Raji (cell line): ENCODE data around the gene AQP6.

Experiments
- POLR2A ChIP-seq: IDR thresholded peaks from 2 replicates; pipeline ENCODE4 v1.6.1; 2011; ENCODE audit warnings: low read depth, low read length, control low read depth; ENCODE audit not compliant: insufficient read depth

Gene AQP6

DNA sequence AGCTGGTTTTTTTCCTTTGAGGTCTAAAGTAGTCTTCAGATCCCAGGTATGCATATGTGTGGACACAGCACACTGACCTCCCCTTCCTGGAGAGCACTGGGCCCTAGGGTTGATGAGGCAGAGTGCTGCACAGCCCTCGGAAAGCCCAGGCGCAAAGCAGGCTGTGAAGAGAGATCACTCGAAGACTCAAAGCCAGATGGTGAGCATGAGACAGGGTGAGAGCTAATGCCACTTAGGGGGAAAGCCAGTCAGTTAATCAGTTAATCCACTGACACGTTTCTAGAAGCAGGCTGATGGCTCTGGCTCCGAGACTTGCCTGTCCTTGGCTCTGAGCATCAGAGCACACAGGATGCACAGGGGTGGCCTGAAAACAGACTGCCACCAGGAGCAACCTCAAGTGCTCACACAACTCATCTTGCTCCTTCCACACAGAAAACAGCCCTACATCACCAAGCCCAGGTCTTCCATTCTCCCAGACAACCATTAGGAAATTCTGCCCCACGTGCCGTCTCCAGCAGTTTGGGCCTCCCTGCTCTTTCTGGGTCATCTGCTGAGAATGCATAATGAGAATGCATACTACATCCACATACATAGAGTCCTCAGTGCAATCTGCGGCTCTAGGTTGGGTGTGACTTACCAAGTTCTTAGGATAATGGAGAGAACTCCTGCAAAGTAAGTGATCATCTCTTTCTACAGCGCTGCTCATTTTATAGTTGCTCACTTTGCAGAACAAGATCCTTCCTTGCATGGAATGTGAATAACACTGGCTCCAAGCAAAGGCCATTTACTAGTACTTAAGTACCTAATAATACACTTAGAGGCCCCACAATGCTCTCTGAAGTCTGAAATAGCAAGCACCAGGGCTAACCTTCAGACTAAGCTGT lies 12.0 kb downstream of the AQP6 start:
- TF ChIP-seq POLR2A: no peak

DNA sequence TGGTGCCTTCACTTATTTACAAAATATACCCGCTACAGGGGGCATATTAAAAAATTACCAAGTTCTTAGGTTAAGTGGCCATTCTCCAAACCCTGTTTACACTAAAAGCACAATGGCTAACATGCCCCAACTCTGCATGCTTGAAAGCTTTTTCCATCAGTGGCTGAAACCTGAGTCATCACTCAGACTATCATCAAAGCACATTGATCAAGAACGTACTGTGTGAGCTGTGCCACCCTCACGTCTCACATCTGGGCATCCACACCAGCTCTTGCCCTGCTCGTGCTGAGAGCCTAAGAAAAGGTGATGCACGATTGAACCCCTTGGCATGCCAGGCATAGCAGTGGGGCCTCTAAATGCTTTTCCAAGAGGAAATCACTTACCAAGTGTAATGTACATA lies 13.2 kb downstream of the AQP6 start:
- TF ChIP-seq POLR2A: no peak

DNA sequence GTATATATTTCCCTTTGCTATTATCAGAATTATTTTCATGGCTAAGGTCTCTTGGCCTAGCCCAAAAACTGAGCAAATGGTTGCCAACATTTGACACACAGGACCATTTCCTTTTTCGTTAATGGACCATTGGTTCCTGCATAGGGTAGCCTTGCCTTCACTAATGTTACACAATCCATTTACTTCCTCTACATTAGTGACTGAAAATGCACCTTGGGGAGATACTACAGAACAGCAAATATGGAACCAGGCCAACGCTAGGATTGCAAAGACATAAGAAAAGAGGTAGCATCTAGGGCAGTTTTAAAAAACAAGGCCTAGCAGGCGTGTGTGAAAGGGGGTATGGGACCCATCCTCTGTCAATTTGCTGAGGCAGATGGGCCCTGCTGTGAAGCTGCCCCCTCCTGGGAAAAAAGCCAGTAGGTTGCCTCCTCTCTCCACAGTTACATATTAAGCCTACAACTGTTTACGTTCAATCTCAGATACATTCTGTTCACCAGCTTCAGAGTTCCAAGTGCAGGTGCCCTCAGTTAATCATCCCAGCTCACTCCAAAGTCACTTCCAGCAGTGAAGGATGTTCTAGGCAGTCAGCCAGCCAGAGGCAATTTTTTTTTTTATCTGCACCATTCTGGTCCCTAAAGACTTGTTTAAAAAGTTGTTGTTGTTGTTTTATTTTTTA lies 15.0 kb downstream of the AQP6 start:
- TF ChIP-seq POLR2A: no peak

DNA sequence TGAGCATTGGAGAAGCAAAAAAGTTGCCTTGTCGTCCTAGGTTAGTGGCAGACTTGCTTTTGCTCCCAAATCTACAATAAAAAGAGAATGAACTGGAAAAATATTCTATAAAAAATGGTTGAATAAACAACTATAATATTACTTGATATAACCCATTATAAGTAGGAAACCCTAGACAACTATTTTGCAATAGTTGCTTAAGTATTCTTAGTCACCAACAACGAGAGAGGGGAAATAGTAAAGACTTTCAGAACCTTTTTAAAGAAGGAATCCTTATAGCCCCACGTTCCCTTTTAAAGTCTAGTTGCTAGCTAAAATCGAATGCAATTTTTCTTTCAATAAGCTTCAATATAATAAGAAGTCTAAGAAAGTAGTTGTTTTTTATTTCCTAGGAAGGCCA lies 17.5 kb downstream of the AQP6 start:
- TF ChIP-seq POLR2A: no peak

DNA sequence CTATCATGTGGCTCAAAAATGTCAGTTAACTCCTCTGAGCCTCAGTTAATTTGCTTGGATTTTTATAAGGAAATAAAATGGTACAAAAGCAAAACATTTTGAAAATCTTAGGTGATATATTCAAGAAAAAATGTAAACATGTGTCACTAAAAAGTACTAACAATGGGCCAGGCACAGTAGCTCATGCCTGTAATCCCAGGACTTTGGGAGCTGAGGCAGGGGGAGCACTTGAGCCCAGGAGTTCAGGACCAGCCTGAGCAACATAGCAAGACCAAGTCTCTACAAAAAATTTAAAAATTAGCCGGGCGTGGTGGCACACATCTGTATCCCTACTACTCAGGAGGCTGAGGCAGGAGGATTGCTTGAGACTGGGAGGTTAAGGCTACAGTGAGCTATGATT lies 25.7 kb downstream of the AQP6 start:
- no peak for TF ChIP-seq POLR2A

DNA sequence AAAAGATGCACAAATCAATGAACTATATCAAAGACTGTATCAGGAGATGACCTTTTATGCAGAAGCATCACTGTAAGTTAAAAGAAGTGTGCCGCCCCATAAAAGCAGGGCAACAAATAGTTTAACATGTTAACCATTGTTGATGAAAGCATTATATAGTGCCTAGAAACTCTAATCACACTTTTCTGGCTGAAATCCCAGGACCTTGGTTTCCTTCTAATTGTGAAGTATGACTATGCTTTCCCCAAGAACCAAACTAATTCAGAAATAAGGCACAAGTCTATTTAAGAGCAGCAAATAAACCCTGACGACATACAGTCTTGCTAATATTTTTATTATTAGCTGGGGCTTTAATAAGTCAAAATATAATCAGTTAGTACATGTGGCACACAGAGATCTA lies 30.8 kb downstream of the AQP6 start:
- TF ChIP-seq POLR2A: no peak

DNA sequence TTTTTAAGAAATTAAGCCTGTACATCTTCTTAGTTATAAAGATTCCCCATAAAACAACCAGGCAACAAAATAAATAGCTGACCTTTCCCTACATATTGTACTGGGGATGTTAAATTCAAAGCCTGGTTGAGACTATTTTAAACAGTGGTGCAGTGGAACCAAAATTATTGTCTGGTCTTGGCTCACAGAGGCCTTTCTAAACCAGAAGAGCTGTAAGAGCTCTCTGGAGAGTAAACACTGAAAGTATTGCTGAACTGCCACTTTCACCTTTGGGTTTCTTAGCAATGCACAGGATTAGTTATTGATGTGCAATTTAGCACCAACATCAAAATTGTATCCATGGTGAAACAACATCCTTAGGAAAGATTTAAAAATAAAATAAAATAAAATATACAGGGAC lies 31.9 kb downstream of the AQP6 start:
- TF ChIP-seq POLR2A: no peak

DNA sequence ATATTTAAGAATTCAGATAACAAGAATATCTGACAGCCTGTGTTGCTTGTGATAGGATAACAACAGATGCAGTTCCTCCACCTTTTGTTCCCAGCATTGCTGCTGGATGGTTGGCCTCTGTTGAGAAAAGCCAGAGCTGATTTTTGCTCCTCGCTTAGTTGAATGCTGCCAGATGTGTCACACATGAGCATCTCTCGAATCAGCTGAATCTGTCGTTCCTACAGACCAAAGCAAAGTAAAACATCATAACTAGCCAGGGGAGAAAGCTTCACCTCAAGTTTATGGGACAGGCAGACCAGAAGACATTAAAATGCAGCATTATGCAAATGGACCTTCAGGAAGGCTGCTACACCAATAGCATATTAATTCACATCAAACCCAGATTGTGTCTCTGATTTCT lies 32.4 kb downstream of the AQP6 start:
- no peak for TF ChIP-seq POLR2A

DNA sequence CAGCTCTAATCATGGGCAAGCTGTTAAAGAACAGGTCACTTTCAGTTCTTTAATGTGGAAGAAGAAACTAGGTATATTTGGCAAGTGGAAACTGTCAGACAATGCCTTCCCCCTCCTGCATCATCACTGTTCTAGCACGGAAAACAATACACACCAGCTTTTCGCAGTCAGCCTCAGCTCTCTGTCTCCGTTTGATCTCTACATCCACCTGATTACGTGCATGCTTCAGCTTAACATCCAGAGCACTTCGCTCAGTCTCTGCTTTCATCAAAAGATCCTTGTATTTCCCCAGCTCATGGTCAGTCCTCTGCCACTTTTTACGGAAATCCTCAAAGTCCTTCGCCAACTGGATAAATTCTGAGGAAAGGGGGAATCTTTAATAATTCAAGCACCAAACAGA lies 33.5 kb downstream of the AQP6 start:
- no peak for TF ChIP-seq POLR2A

DNA sequence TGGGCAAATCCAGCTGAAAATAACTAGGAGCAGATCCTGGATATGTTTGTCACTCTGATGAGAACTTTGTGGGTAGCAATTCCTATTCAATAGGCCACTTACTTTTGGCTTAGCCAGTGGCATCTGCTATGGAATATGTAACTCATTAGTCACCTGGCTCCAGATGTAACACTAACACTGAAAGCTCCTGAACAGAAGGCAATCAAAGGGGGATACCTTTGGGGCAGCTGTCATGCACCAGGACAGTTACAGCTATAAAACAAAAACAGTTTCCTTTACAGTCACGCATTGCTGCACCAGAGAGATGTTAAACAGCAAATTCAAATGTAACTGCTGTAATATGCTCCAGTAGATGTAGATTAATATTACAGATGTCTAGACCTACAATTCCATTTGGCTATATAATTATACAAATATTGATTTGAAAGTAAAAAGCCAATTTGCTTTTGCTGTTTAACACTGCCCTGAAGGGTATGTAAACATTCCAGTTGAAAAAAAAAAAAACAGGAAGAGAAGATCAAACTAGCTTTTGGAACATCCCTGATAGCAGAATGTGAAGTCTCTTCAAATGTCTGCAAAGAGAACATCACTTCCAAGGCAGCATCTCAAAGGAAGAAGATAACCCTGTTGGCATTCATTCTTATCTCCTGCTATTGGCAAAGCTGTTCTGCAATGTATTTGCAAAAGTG lies 34.2 kb downstream of the AQP6 start:
- no peak for TF ChIP-seq POLR2A

DNA sequence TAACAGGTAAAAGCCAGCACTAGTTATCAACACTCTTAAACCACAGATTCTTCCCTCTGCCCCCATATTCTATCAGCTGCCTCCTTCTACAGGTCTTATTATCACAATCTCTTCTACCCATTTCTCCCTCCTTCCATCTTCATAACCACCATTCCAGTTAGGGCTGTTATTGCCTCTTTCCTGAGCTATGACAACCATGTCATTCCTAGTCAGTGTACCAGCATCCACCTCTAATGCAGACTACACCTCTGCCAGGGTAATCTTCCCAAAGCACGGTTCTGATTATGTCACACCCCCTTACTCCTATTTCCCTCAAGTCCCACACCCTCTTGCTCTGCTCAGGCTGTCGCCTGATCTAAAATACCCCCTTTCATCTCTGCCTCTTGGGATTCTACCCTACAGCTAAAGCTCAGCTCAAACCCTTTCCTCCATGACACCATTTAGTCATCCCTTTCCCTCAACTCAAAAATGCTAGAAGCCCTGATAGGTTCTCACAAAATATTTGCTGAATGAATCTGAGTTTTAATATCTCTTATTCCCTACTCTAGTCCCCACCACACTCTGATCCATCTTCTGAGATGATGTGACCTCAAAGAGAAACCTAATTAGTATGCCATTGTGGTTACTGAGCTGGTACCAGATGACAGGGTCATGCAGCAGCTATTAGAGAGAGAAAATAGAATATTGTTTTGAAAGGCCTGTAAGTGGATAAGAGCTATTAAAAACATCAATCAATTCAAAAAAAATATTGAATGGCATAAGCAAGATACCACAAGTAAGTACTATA lies 40.8 kb downstream of the AQP6 start:
- no peak for TF ChIP-seq POLR2A

DNA sequence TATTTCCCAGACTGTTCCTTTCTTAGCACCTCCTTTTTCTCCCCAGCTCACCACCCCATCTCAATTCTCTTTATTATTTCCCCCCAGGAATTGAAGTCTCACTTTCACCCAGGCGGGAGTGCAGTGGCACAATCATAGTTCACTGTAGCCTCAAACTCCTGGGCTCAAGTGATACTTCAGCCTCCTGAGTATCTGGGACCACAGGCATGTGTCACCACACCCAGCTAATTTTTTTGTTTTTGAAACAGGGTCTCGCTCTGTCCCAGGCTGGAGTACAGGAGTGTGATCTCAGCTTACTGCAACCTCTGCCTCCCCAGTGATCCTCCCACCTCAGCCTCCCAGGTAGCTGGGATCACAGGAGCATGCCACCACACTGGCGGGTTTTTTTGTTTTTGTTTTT lies 41.6 kb downstream of the AQP6 start:
- no peak for TF ChIP-seq POLR2A

DNA sequence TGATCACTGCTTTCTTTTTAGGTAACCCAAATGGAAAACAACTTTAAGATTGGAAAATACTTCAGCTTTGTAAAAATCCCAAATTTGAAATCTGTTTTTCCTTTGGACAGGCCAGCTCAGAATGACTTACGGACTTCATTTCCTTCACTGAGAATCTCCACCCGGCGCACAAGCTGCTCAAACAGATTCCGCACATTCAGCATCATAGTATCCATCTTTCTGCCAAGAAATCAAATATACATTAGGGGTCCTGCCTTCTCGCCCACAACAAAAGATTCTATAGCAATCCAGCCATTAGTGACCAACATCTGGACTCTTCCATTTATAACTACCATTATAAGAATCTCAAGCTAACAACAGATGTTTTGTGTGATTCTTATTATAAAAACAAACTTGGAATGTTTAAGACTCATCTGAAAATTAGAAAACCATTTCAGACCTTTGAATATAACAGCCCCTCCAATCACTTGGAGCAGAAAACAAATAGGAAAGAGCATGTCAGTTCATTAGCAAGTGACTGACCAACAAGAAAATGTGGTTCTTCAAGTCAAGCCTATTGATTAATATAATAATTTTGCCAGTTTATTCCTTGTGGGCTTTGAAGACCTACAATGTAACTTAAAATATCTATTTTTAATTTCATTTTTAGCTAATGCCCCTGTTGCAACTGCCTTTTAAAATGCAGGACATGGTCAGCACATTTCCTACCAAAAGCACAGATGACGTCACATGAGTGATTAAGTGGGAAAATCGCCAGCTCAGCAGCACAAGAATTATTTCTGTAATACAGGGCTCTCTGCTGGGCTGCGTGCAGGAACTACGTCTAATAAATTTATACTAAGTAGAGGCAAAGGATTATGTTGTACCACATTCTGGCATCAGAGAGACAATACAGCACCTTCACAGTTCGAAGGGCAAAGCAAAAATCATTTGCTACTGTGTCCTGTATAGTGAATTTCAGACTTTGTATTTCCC lies 44.0 kb downstream of the AQP6 start:
- no peak for TF ChIP-seq POLR2A

DNA sequence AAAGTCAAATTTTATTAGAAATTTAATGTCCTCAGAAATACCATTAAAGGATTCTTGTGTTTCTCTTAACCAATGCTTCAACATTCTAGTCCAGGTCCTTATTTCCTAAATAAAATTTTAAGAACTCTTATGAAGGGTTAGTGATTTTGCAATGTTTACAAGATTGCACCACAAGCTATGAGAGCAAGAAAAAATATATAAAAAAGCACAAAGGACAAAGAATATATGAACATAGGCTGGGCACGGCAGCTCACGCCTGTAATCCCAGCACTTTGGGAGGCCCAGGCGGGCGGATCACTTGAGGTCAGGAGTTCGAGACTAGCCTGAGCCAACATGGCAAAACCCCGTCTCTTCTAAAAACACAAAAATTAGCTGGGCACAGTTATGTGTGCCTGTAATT lies 44.9 kb downstream of the AQP6 start:
- TF ChIP-seq POLR2A: no peak
